ENCODE measurements around the gene CENPM.

Gene CENPM

GRCh38 chr22:41976070-41976901 is 29.3 kb upstream of the CENPM start:
- no peak for TF ChIP-seq POLR2AphosphoS5 (IDR thresholded peaks at IDR 0.05; ENCODE audit: low read depth, low read length)
- TF ChIP-seq TAF1 (IDR thresholded peaks at IDR 0.05; ENCODE audit: borderline replicate concordance, low read depth, low read length): no peak
- no peak for TF ChIP-seq POLR2A (IDR thresholded peaks at IDR 0.05; ENCODE audit: low read depth, low read length)
- DNase-seq (ENCODE audit: insufficient read length) (peak; percentile 58), FAIRE-seq (no peak)

GRCh38 chr22:41975299-41976069 is 28.5 kb upstream of the CENPM start:
- no peak for TF ChIP-seq POLR2A (IDR thresholded peaks at IDR 0.05; ENCODE audit: low read depth, low read length)
- TF ChIP-seq POLR2AphosphoS5 (IDR thresholded peaks at IDR 0.05; ENCODE audit: low read depth, low read length): no peak
- TF ChIP-seq TAF1 (IDR thresholded peaks at IDR 0.05; ENCODE audit: borderline replicate concordance, low read depth, low read length): no peak
- DNase-seq (ENCODE audit: insufficient read length) (no peak), FAIRE-seq (peak; percentile 67)

GRCh38 chr22:41974691-41975290 is 27.8 kb upstream of the CENPM start:
- FAIRE-seq (peak; percentile 17), DNase-seq (ENCODE audit: insufficient read length) (no peak)
- TF ChIP-seq POLR2AphosphoS5 (IDR thresholded peaks at IDR 0.05; ENCODE audit: low read depth, low read length) (no peak), POLR2A (IDR thresholded peaks at IDR 0.05; ENCODE audit: low read depth, low read length) (no peak), TAF1 (IDR thresholded peaks at IDR 0.05; ENCODE audit: borderline replicate concordance, low read depth, low read length) (no peak)

GRCh38 chr22:41971431-41971830 is 24.5 kb upstream of the CENPM start:
- FAIRE-seq (no peak), DNase-seq (ENCODE audit: insufficient read length) (no peak)
- TF ChIP-seq POLR2AphosphoS5 (IDR thresholded peaks at IDR 0.05; ENCODE audit: low read depth, low read length) (no peak), POLR2A (IDR thresholded peaks at IDR 0.05; ENCODE audit: low read depth, low read length) (no peak), TAF1 (IDR thresholded peaks at IDR 0.05; ENCODE audit: borderline replicate concordance, low read depth, low read length) (no peak)

GRCh38 chr22:41970601-41971000 is 23.6 kb upstream of the CENPM start:
- TF ChIP-seq TAF1 (IDR thresholded peaks at IDR 0.05; ENCODE audit: borderline replicate concordance, low read depth, low read length) (no peak), POLR2A (IDR thresholded peaks at IDR 0.05; ENCODE audit: low read depth, low read length) (no peak), POLR2AphosphoS5 (IDR thresholded peaks at IDR 0.05; ENCODE audit: low read depth, low read length) (no peak)
- DNase-seq (ENCODE audit: insufficient read length): no peak
- FAIRE-seq: no peak

GRCh38 chr22:41969110-41969646 is 22.2 kb upstream of the CENPM start, which contains the start of gene SEPTIN3:
TSS of gene SEPTIN3 (plus strand) at chr22:41969443. CDS start at chr22:41971493, 2,050 bp downstream.
- TF ChIP-seq POLR2AphosphoS5 (IDR thresholded peaks at IDR 0.05; ENCODE audit: low read depth, low read length) (no peak), POLR2A (IDR thresholded peaks at IDR 0.05; ENCODE audit: low read depth, low read length) (no peak), TAF1 (IDR thresholded peaks at IDR 0.05; ENCODE audit: borderline replicate concordance, low read depth, low read length) (no peak)
- FAIRE-seq (no peak), DNase-seq (ENCODE audit: insufficient read length) (no peak)

GRCh38 chr22:41968601-41969000 is 21.6 kb upstream of the CENPM start:
- no peak for TF ChIP-seq TAF1 (IDR thresholded peaks at IDR 0.05; ENCODE audit: borderline replicate concordance, low read depth, low read length)
- no peak for TF ChIP-seq POLR2A (IDR thresholded peaks at IDR 0.05; ENCODE audit: low read depth, low read length)
- no peak for TF ChIP-seq POLR2AphosphoS5 (IDR thresholded peaks at IDR 0.05; ENCODE audit: low read depth, low read length)
- no peak for DNase-seq (ENCODE audit: insufficient read length)
- FAIRE-seq: no peak

GRCh38 chr22:41966607-41967240 is 19.8 kb upstream of the CENPM start:
- DNase-seq (ENCODE audit: insufficient read length) (no peak), FAIRE-seq (peak; percentile 91)
- TF ChIP-seq POLR2AphosphoS5 (IDR thresholded peaks at IDR 0.05; ENCODE audit: low read depth, low read length) (no peak), POLR2A (IDR thresholded peaks at IDR 0.05; ENCODE audit: low read depth, low read length) (no peak), TAF1 (IDR thresholded peaks at IDR 0.05; ENCODE audit: borderline replicate concordance, low read depth, low read length) (no peak)

- no peak for DNase-seq (ENCODE audit: insufficient read length)
- no peak for TF ChIP-seq TAF1 (IDR thresholded peaks at IDR 0.05; ENCODE audit: borderline replicate concordance, low read depth, low read length)
- no peak for FAIRE-seq
These were observed 19.3 kb upstream of the CENPM start for GRCh38 chr22:41966225-41966606.

- DNase-seq (ENCODE audit: insufficient read length) (no peak), FAIRE-seq (no peak)
- TF ChIP-seq POLR2A (IDR thresholded peaks at IDR 0.05; ENCODE audit: low read depth, low read length): no peak
- no peak for TF ChIP-seq POLR2AphosphoS5 (IDR thresholded peaks at IDR 0.05; ENCODE audit: low read depth, low read length)
- TF ChIP-seq TAF1 (IDR thresholded peaks at IDR 0.05; ENCODE audit: borderline replicate concordance, low read depth, low read length): no peak
These were observed 17.1 kb upstream of the CENPM start for GRCh38 chr22:41964112-41964491.
